Fibroblast of peridontal ligament (primary cell): Measurements from ENCODE around the gene PRR14L.

Experiments
- DNase-seq: peaks from one replicate; pipeline ENCODE4 v3.0.0-alpha.2; 2010; ENCODE audit errors: extremely low read depth

Gene PRR14L

DNA sequence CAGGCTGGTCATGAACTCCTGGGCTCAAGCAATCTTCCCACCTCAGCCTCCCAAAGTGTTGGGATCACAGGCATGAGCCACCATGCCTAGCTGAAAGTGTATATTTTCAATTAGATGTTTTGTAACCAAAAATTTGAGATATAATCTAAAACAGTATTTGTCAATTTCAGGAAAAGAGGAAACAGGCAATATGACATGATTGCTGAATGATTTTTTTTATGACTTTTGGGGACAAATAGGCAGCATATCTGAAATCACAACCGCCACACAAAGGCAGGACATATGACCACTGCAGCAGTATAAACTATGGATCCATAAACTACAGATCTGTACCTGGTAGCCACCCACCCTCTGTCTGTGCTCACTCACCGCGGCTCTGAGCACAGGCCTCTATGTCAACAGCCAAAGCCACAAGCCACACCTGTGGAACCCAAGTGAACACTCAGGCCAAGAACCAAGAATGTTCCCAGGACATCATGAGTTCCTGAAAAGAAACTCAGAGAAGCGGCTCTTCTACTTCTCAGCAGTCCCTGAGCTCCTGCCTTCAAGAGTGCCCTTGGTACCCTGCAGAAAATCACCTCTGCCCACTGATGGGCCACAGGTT lies 110.4 kb downstream of the PRR14L start:
- no peak for DNase-seq

DNA sequence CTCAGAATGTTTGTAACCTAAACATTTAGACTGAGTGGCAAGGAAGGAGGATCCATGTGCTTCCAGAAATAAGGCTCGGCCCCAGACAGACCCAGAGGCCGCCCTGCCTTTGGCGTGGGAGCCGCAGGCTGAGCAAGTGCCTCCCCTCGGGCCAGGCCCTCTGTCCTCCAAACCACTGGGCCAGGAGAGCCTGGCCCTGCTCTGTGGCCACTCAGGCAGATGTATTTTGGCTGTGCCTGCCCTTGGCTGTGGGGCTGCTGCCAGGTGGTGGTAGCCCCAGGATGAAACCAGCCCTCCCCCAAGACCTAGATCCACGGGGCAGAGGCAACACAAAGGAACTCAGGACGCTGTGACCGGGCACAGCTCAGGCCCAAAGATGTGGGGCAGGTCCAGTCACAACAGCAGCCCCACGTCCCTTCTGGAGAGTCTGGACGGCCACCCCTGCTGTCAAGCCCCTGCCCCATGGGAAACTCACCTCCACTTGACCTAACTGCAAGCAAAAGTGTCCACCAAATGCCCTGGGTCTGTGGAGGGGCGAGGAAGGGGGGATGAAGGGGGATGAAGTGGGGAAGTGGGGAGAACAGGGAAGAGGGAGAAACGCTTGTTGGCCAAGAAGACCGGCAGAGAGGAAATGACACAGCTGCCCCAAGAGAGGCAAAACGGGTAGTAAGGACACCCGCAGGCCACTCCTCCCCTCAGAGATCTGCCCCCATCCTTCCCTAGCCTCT lies 111.9 kb downstream of the PRR14L start:
- no peak for DNase-seq

DNA sequence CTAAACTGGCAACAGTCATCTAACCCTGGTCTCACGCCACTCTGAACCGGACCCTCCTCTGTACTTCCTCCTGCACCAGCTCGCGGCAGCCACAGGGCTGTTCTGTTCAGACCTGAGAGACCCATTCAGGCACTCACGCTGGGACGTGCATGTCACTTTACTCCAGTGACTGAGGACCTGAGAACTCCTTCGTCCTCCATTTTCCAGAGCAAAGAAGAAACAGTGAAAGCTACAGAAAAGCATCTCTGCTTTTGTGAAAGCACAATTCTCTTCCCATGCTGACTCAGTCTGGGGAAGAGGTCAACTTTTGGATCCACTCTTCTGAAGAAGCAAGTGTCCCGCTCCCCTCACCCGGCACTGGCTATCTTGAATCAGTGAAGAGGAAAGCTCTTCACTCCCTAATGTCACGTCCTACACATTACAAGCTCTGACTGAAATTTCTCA lies 112.5 kb downstream of the PRR14L start:
- DNase-seq, result no peak

DNA sequence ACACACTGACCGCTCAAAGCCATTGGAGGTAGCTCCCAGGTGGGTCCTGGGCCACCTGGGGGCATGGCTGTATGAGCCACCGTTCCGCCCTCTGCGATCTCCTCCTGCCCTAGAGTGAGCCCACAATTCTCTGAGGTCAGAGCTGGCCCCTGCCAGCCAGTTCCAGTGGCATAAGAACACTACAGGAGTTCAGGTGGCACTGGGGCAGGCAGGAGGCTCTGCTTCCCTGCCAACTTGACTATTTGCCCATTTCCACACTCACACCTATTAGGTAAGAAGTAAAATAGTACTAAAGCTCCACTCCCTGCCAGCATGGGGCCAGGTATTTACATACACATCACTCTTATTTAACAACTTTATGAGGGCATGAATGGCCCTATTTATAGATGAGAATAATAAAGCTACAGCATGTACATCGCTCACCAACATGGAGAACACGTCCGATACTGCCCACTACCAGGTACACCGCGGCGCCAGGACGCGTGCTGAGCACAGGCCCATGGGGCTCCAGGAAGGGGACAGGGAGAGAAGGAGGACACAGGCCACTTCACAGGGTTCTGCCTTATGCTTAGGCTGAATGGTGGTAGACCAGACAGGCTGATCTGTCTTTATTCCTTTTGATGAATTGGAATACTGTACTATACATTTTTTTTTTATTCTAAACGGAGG lies 114.2 kb downstream of the PRR14L start:
- DNase-seq, result no peak

DNA sequence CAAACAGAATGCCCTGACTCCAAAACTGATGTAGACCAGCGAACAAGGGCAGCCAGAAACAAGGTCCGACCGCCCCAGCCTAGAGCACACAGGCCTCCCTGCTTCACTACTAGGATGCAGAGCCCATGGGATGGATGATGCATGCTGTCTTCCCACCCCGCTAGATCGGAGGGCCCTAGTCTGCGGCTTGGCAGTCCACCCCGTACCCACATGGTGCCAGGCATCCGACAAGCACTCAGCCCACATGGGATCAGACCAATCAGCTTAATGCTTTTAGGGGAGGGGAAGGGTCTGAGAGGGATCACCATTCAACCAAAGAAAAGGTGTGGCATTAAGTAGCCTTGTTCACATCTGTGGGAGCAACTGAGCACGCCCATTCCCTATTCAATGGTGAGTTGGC lies 118.5 kb downstream of the PRR14L start:
- peak; percentile 9 for DNase-seq
